ENCODE results near the gene ISY1. TPM values are rescaled to one million over a fixed set of nuclear protein-coding genes. Genes with fewer than 3 reads are reported as not detected.

ISY1 gene
- 43.6 TPM for total RNA-seq (2021; ENCODE audit: unreplicated experiment)
- 26.3 and 27.4 TPM in 2 replicates for polyA plus RNA-seq (2012)
- percentile 75 among the genes with signal in this experiment for Bru-seq, nascent RNA
- BruChase-seq, experiment 1, labeled RNA remaining after a 6-hour chase, result percentile 94 among the genes with signal in this experiment
- BruChase-seq, experiment 2, labeled RNA remaining after a 2-hour chase, result percentile 91 among the genes with signal in this experiment
- long read RNA-seq, transcript ISY1-203 (11 exons, 3,842 nt), result major isoform, 71 of 85 reads
- long read RNA-seq, partial matches to known transcripts, result 2 of 85 reads
- long read RNA-seq, other reads (novel, unspliced or antisense), result 9 of 85 reads

- intact Hi-C loops (cut with micrococcal nuclease), result loop anchor here (1.0 kb wide), 1 partner anchor 84 kb away; no protein-coding TSS in a partner anchor
- ChIA-PET POLR2A (interaction anchor here (0.7 to 1.9 kb wide), 5 partner anchors 11 to 86 kb away, joined by 3 to 7 read pairs (median 4); partner anchors contain the start of gene RAB43), RAD21 (ENCODE audit: low non-redundant PET in 1 of 2, low total read pairs in 2 of 2, uncharacterized antibody in 2 of 2, unreplicated experiment in 2 of 2) (interaction anchor here in 1 of 2 experiments (0.7 to 1.4 kb wide), 2 partner anchors 85 to 88 kb away, joined by 3 to 4 read pairs; partner anchors contain the start of gene COPG1), CTCF (interaction anchor here (0.6 to 3.1 kb wide), 10 partner anchors 10 to 191 kb away, joined by 3 to 49 read pairs (median 5); partner anchors contain the start of genes COPG1 and RAB43)
- Histone ChIP-seq H3K9me3 (ENCODE audit: control insufficient read depth in 1 of 2, insufficient read depth in 1 of 2, low read depth in 1 of 2, low read length in 2 of 2) (no peaks in the 10 kb centered on the region), H3K4me1 (ENCODE audit: control insufficient read depth in 1 of 2, insufficient read depth in 2 of 2, low read length in 2 of 2) (peaks cover 10 to 22% of the 10 kb centered on the region in 2 experiments; a peak in 3 of 4 replicates), H3K9ac (ENCODE audit: low read length) (peak within 1 kb of the TSS; percentile 82), H3K36me3 (ENCODE audit: control insufficient read depth in 1 of 2, insufficient read depth in 2 of 2, low read length in 2 of 2) (peaks cover 9 to 17% of the 10 kb centered on the region in 2 experiments; a peak in 3 of 4 replicates), H3K4me2 (ENCODE audit: low read length) (peak within 1 kb of the TSS; percentile 89), H3K79me2 (ENCODE audit: insufficient read depth, low read length) (peaks cover 24% of the 10 kb centered on the region), H2AFZ (ENCODE audit: low read depth, low read length, poor library complexity, severe bottlenecking) (peak within 1 kb of the TSS; percentile 93), H3K27me3 (ENCODE audit: insufficient read depth, low read length) (no peaks in the 10 kb centered on the region), H3K27ac (ENCODE audit: low read depth, low read length) (peak within 1 kb of the TSS; percentile 85), H3K9me2 (ENCODE audit: insufficient read depth) (no peaks in the 10 kb centered on the region), H3K4me3 (replicated peaks in 1 of 2; ENCODE audit: low read depth in 1 of 2, low read length in 2 of 2) (peak within 1 kb of the TSS; percentile 79 to 95), H4K20me1 (ENCODE audit: insufficient read depth) (no peaks in the 10 kb centered on the region)
- DNase-seq (ENCODE audit: low read depth, low spot score) (peak; percentile 97), ATAC-seq (peak; percentile 85)
- TF ChIP-seq SRF (IDR thresholded peaks at IDR 0.05; ENCODE audit: low read depth) (peak; percentile 94), SIN3A (IDR thresholded peaks at IDR 0.05; ENCODE audit: low read depth) (peak; percentile 52), EZH2phosphoT487 (IDR thresholded peaks at IDR 0.05; ENCODE audit: borderline replicate concordance) (no peak), ZFX (IDR thresholded peaks at IDR 0.05) (peak; percentile 48; the same call in 1 of the 2 replicates), CEBPB (IDR thresholded peaks at IDR 0.05; ENCODE audit: low read depth) (peak; percentile 35; the same call in 1 of the 2 replicates), ELF1 (IDR thresholded peaks at IDR 0.05; ENCODE audit: borderline replicate concordance, low read depth) (peak; percentile 93), ZBTB33 (IDR thresholded peaks at IDR 0.05; ENCODE audit: extremely low read depth, insufficient replicate concordance, low read length) (no peak), YY1 (IDR thresholded peaks at IDR 0.05; ENCODE audit: extremely low read depth, insufficient replicate concordance, low read depth, low read length) (peak; percentile 75), EZH2 (IDR thresholded peaks at IDR 0.05) (no peak), TCF7L2 (IDR thresholded peaks at IDR 0.05; ENCODE audit: borderline replicate concordance, extremely low read depth, insufficient read depth, insufficient read length) (no peak), CBX3 (IDR thresholded peaks at IDR 0.05; ENCODE audit: low read depth) (peak; percentile 99), RAD21 (IDR thresholded peaks at IDR 0.05; ENCODE audit: low read depth) (peak; percentile 53; the same call in 1 of the 2 replicates), POLR2A (IDR thresholded peaks at IDR 0.05; ENCODE audit: borderline replicate concordance, extremely low read depth, insufficient read depth, insufficient read length) (peak; percentile 80), JUND (IDR thresholded peaks at IDR 0.05) (no peak), POLR2AphosphoS5 (IDR thresholded peaks at IDR 0.05; ENCODE audit: low read depth, low read length) (peak; percentile 89), FOSL1 (IDR thresholded peaks at IDR 0.05; ENCODE audit: low read depth) (peak; percentile 29; the same call in 1 of the 2 replicates), SP1 (IDR thresholded peaks at IDR 0.05; ENCODE audit: low read depth) (peak; percentile 90), EGR1 (IDR thresholded peaks at IDR 0.05; ENCODE audit: low read depth) (peak; percentile 80)
- TF ChIP-seq, protein P1, sequence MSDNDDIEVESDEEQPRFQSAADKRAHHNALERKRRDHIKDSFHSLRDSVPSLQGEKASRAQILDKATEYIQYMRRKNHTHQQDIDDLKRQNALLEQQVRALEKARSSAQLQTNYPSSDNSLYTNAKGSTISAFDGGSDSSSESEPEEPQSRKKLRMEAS (IDR thresholded peaks at IDR 0.05), result peak; percentile 85
- TF ChIP-seq, protein P2, sequence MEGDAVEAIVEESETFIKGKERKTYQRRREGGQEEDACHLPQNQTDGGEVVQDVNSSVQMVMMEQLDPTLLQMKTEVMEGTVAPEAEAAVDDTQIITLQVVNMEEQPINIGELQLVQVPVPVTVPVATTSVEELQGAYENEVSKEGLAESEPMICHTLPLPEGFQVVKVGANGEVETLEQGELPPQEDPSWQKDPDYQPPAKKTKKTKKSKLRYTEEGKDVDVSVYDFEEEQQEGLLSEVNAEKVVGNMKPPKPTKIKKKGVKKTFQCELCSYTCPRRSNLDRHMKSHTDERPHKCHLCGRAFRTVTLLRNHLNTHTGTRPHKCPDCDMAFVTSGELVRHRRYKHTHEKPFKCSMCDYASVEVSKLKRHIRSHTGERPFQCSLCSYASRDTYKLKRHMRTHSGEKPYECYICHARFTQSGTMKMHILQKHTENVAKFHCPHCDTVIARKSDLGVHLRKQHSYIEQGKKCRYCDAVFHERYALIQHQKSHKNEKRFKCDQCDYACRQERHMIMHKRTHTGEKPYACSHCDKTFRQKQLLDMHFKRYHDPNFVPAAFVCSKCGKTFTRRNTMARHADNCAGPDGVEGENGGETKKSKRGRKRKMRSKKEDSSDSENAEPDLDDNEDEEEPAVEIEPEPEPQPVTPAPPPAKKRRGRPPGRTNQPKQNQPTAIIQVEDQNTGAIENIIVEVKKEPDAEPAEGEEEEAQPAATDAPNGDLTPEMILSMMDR (IDR thresholded peaks at IDR 0.05 in 2 of 3, conservative IDR thresholded peaks at IDR 0.05 in 1 of 3; ENCODE audit: borderline replicate concordance in 1 of 3, insufficient read depth in 1 of 3, low read depth in 2 of 3, low read length in 2 of 3), result peak; percentile 83 to 89 (median 86)
- BruUV-seq (replicated peaks), result TSS peak; percentile 96
These were observed at the start of gene ISY1 for GRCh38 chr3:129160891-129161859. ISY1 (minus strand) TSS chr3:129161063; CDS start chr3:129160975, 88 bp downstream.

All from HCT116 (cell line).